Activated CD8-positive, alpha-beta T cell treated with anti-CD3 and anti-CD28 coated beads for 36 hours (primary cell): ENCODE measurements around the gene TCF7L1. TPM values are rescaled to one million over a fixed set of nuclear protein-coding genes. Genes with fewer than 3 reads are reported as not detected.

Experiments used
- ATAC-seq: fragments of 200-7000 bp; cut with Tn5 transposase; one replicate; pipeline ENCODE4 v1.10.0; 2021; ENCODE audit warnings: mild to moderate bottlenecking, moderate library complexity
- CTCF ChIA-PET: fragments of 350-600 bp; sonication (Branson Sonifier 250); formaldehyde crosslinking; loops from one replicate; lab custom pipeline; 2021; ENCODE audit warnings: antibody characterized with exemption; lab: Charles Lee
- POLR2A ChIA-PET: fragments of 350-600 bp; sonication (Branson Sonifier 250); formaldehyde crosslinking; loops from one replicate; lab custom pipeline; 2021; ENCODE audit warnings: antibody characterized with exemption; lab: Charles Lee
- DNase-seq: peaks from one replicate; pipeline ENCODE4 v3.0.0-alpha.2; 2020
- H3K27ac Mint-ChIP-seq: one replicate; pipeline ENCODE4 v1.8.0; 2021; ENCODE audit warnings: mild to moderate bottlenecking, mixed read lengths
- H3K27me3 Mint-ChIP-seq: one replicate; pipeline ENCODE4 v1.8.0; 2021; ENCODE audit warnings: mixed read lengths
- H3K36me3 Mint-ChIP-seq: one replicate; pipeline ENCODE4 v1.8.0; 2021; ENCODE audit warnings: low read depth, mixed read lengths
- H3K4me1 Mint-ChIP-seq: one replicate; pipeline ENCODE4 v1.8.0; 2021; ENCODE audit warnings: low read depth, mixed read lengths
- H3K4me3 Mint-ChIP-seq: one replicate; pipeline ENCODE4 v1.8.0; 2021; ENCODE audit warnings: mild to moderate bottlenecking, moderate library complexity, mixed read lengths
- H3K9me3 Mint-ChIP-seq: one replicate; pipeline ENCODE4 v1.8.0; 2021; ENCODE audit warnings: mixed read lengths
- CTCF ChIP-seq: fragments of 200-600 bp; IDR thresholded peaks from one replicate; pipeline ENCODE4 v1.8.0; 2022; ENCODE audit warnings: antibody characterized with exemption, mild to moderate bottlenecking
- intact Hi-C: fragments of 100-400 bp; cut with micrococcal nuclease; formaldehyde crosslinking; loops from one replicate; pipeline ENCODE4 v1.10.0; 2022
- total RNA-seq, 2 experiments: library from RNA; stranded (reverse); gene quantifications; one replicate each; pipeline ENCODE4 v1.2.3, GENCODE V29; 2021

The TCF7L1 gene
- total RNA-seq, 2 experiments from 2014 or later: not detected

- no peak overlapping the region for H3K27ac Mint-ChIP-seq
- no peak for ATAC-seq
- H3K4me3 Mint-ChIP-seq: no peak overlapping the region
- H3K27me3 Mint-ChIP-seq: no peaks in the 10 kb centered on the region
- TF ChIP-seq CTCF: no peak
- no peaks in the 10 kb centered on the region for H3K36me3 Mint-ChIP-seq
- POLR2A ChIA-PET: no interaction called here
- H3K9me3 Mint-ChIP-seq: no peaks in the 10 kb centered on the region
- intact Hi-C loops: no loop called here
- CTCF ChIA-PET: no interaction called here
- no peaks in the 10 kb centered on the region for H3K4me1 Mint-ChIP-seq
- no peak for DNase-seq
These were observed 126.7 kb downstream of the TCF7L1 start for GRCh38 chr2:85259879-85260278.

GRCh38 chr2:85263591-85263990 is 130.4 kb downstream of the TCF7L1 start:
- no peaks in the 10 kb centered on the region for H3K27me3 Mint-ChIP-seq
- H3K4me3 Mint-ChIP-seq: no peak overlapping the region
- ChIA-PET CTCF (interaction anchor here (1.2 to 12.3 kb wide), 2 partner anchors 21 to 35 kb away, joined by 5 to 136 read pairs; no protein-coding TSS in a partner anchor), POLR2A (no interaction called here)
- DNase-seq (no peak), ATAC-seq (no peak)
- no peaks in the 10 kb centered on the region for H3K4me1 Mint-ChIP-seq
- intact Hi-C loops: no loop called here
- no peaks in the 10 kb centered on the region for H3K36me3 Mint-ChIP-seq
- H3K9me3 Mint-ChIP-seq: no peaks in the 10 kb centered on the region
- TF ChIP-seq CTCF: no peak
- H3K27ac Mint-ChIP-seq: no peak overlapping the region

GRCh38 chr2:85264471-85264870 is 131.3 kb downstream of the TCF7L1 start:
- H3K36me3 Mint-ChIP-seq: no peaks in the 10 kb centered on the region
- POLR2A ChIA-PET: no interaction called here
- no peak for DNase-seq
- CTCF ChIA-PET: interaction anchor here (1.1 to 12.3 kb wide), 3 partner anchors 18 to 34 kb away, joined by 3 to 136 read pairs (median 22); no protein-coding TSS in a partner anchor
- ATAC-seq: no peak
- no peaks in the 10 kb centered on the region for H3K27me3 Mint-ChIP-seq
- intact Hi-C loops: no loop called here
- H3K9me3 Mint-ChIP-seq: no peaks in the 10 kb centered on the region
- TF ChIP-seq CTCF: no peak
- H3K27ac Mint-ChIP-seq: no peak overlapping the region
- H3K4me3 Mint-ChIP-seq: no peak overlapping the region
- H3K4me1 Mint-ChIP-seq: no peaks in the 10 kb centered on the region

DNA sequence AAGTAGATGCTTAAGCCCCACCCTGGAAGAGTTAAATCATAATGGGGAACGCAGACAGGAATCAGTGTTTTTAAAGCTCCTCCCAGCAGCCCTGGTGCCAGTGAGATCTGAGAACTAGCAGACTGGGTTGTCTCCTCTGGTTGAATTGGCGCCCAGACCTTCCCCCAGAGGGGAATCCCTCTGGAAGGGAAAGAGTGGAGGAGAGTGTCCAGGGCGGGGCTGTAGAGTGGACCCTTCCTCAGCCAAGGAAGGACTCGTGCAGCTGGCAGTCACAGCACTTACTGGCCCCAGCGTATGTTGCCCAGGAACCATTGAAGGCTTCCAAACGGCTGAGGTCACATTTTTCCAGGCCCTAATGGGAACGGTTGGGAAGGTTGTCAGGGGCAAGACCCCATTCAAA is 132.1 kb downstream of the TCF7L1 start:
- intact Hi-C loops: no loop called here
- ChIA-PET POLR2A (no interaction called here), CTCF (interaction anchor here (0.7 to 12.3 kb wide), 7 partner anchors 15 to 36 kb away, joined by 3 to 136 read pairs (median 12); no protein-coding TSS in a partner anchor)
- DNase-seq: no peak
- Mint-ChIP-seq H3K4me1 (no peaks in the 10 kb centered on the region), H3K27ac (no peak overlapping the region), H3K36me3 (no peaks in the 10 kb centered on the region), H3K9me3 (no peaks in the 10 kb centered on the region), H3K27me3 (no peaks in the 10 kb centered on the region), H3K4me3 (no peak overlapping the region)
- no peak for TF ChIP-seq CTCF
- ATAC-seq: no peak

DNA sequence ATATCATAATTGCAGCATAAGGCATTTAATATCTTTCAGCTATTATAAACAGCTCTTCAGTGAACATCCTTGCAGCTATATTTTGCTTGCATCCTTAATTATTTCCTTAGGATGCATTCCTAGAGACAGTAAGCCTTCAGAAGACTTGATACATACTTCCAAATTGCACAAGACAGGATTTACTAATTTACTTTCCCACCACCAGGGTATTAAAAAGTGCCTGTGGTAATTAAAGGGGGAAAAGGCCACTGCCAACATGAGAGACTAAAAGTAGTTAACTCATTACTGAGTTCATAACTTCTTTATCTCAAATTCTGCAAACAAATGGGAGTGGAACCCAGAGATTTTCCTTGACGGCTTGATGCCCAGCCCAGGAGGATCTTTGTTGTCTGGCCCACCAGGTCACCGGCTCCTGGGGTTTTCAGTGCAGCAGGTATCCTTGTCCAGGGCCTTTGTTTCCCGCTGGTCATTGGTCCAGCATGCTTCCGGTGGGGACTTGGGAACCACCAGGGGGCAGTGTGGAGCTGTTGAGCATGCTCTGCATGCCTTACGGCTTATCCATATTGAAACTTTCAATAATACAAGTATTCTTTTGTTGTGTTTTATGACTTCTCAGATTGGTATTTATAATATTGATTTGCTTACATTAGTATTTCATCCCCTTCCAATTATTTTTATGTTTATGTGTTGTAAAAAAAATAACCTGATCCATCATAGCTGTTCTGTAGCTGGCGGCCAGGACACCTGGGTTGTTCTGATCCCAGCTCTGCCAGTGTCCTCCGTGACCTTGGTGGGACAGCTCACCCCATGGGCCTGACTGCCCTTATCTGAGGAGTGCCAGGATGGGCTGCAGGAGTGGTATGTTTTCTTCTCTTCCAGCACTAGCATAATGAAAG is 133.2 kb downstream of the TCF7L1 start:
- H3K27me3 Mint-ChIP-seq: no peaks in the 10 kb centered on the region
- H3K9me3 Mint-ChIP-seq: no peaks in the 10 kb centered on the region
- H3K4me1 Mint-ChIP-seq: no peaks in the 10 kb centered on the region
- ATAC-seq (peak; percentile 87), DNase-seq (peak; percentile 86)
- H3K36me3 Mint-ChIP-seq: no peaks in the 10 kb centered on the region
- POLR2A ChIA-PET: no interaction called here
- H3K4me3 Mint-ChIP-seq: no peak overlapping the region
- no peak overlapping the region for H3K27ac Mint-ChIP-seq
- intact Hi-C loops: loop anchor here (2.0 kb wide), 1 partner anchor 32 kb away; no protein-coding TSS in a partner anchor
- CTCF ChIA-PET: interaction anchor here (0.6 to 12.3 kb wide), 31 partner anchors 8 to 226 kb away, joined by 3 to 136 read pairs (median 4); partner anchors contain the start of gene TCF7L1
- peak; percentile 96 for TF ChIP-seq CTCF
